Transverse colon (tissue), 4 donors: ENCODE measurements around the gene P3H2.

Experiments used
- CTCF ChIP-seq, 5 experiments: fragments of 200-600 bp in 3 of 5; fragments of 450-650 bp in 2 of 5; sonication (generic) in 3 of 5; IDR thresholded peaks; 1 replicate in 2 of 5; 2 replicates in 3 of 5; pipeline ENCODE4 v1.5.1; 2016 to 2017; ENCODE audit warnings: antibody characterized with exemption in 5 of 5, inconsistent platforms in 3 of 5, mild to moderate bottlenecking in 2 of 5, moderate library complexity in 1 of 5
- POLR2A ChIP-seq: fragments of 450-650 bp; IDR thresholded peaks from one replicate; pipeline ENCODE4 v1.6.1; 2016; ENCODE audit warnings: antibody characterized with exemption, mild to moderate bottlenecking, moderate library complexity
- POLR2AphosphoS5 ChIP-seq, 3 donors: sonication (generic); formaldehyde crosslinking; IDR thresholded peaks; one replicate each; pipeline ENCODE4 v1.6.1; 2016; ENCODE audit warnings: antibody characterized with exemption in 3 of 3

GRCh38 chr3:190027116-190027515 is 93.6 kb downstream of the P3H2 start:
- TF ChIP-seq POLR2A (no peak), POLR2AphosphoS5 (IDR thresholded peaks at IDR 0.05) (no peak), CTCF (IDR thresholded peaks at IDR 0.05) (no peak)
